GM19455 (cell line): ENCODE measurements around the gene RHBDF2.
A peak's percentile ranks its signal among the peaks of the same experiment; 100 is the strongest.

Experiments
- ATAC-seq: cut with Tn5 transposase; IDR thresholded peaks from one replicate; pipeline ENCODE4 v1.9.1; 2021; ENCODE audit not compliant: unreplicated experiment

RHBDF2 gene

DNA sequence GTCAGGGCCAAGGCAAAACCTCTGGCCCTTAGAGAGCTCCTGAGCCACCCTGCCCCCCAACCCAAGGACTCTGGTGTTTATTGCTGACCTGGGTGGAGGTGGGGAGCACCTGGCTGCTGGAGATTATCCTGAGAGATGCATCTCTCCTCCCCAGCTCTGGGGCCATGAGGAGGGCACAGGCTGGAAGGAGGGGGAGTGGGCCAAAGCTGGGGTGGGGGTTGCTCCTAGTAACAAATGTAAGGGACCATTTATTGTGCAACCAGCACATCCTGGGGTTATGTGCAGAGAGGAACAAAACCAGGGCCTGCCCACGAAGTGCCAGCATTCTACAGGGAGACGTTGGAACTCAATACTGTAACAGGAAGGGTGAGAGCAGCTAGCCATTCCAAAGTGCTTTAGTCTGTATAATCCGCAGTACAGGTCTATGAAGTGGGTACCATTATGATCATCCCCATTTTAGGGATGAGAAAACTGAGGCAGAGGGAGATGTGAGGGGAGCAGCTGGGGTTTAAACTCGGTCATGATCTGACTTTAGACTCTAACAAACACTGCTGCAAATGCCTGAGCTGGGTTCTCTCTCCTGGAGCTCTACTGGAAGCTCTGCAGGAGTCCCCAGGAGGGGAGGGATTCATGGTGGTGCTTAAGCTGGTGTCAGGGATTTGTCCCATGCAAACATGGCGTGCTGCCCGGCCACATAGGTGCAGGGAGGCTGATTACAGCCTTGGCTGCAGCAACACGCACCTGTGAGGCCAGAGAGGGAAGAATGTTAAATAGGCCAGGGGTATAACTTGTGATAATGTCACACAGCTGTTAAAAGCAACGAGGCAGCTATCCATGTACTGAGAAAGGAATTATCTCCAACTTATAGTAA, 1.4 kb upstream of the RHBDF2 start:
- no peak for ATAC-seq

DNA sequence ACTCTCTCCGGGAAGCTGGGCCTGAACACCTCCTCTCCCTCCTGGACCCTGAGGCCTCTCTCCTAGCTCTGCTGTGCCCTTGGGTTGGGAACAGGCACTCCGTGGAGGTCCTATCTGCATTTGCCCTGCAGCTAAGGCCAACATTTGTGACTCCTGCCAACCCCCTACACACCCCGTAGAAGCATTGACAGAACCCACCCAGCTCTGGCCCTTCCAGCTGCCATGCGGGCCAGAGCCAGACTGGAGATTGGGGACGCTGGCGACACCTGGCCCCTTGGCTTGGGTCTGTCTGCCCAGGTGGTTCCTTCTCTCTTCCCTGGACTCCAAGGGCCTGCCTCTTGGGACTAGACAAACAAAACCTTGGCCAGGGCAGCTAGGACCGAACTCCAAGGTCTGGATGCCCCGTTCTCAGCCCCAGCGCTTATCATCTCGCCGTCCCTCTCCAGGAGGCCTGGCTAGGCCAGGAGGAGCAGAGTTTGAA, 644 bp upstream of the RHBDF2 start:
- ATAC-seq = no peak

DNA sequence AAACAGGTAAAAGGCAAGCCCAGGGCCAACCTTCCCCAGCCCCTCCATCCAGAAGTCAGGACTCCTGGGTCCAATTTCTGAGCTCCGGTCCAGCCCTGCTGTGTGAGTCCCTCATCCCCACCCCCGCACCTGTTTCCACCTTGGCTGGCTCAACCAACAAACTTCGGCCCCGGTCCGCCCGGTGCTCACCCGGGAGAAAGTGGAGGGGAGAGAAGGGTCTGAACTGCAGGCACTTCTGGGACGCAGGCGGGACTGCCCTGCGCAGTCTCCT, 541 bp downstream of the RHBDF2 start:
- ATAC-seq = no peak

DNA sequence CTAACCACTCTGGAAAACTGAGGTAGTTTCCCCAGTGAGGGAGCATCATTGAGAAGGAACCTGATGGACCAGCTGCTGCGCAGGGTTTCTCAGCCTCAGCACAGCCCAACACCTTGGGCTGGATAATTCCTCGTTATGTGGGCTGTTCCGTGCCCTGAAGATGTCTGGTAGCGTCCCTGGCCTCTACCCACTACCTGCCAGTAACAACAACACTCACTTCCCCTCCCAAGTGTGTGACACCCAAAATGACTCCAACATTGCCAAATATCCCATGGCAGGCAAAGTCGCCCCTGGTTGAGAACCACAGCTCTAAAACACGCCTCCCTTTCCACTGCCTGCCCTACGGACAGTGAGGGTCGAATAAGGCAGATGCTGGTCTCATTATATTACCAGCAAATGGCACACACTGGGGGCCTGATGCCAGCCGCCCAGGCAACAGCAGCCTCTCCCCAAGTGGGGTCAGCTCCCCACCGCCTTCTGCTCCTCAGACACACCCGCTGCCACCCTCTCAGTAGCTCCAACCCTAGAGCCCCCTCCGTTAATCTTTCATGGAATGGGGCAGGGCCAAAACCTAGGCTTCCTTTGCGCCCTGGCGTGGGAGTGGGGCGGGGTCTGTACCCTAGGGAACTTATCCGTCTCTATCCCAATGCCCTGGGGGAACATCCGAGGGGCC, 1.0 kb downstream of the RHBDF2 start:
- no peak for ATAC-seq

DNA sequence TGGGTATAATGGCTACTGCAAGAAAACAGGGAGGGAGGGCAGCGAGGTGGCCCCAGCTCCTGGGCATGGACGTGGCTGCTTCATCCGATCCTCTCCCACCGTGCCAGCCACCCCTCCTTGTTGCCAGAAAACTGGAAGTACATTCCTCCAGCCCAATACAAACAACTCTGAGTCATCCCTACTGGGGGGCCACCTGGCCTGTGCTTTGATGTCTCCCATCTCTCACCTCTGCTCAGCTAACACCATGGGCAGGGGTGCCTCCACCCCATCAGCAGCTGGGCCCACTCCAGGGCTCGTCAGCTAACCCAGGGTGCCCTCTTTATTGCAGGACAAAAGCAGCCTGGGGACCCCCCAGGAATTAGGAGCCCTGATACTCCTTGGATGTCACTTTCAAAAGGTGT, 2.0 kb downstream of the RHBDF2 start:
- ATAC-seq = no peak

DNA sequence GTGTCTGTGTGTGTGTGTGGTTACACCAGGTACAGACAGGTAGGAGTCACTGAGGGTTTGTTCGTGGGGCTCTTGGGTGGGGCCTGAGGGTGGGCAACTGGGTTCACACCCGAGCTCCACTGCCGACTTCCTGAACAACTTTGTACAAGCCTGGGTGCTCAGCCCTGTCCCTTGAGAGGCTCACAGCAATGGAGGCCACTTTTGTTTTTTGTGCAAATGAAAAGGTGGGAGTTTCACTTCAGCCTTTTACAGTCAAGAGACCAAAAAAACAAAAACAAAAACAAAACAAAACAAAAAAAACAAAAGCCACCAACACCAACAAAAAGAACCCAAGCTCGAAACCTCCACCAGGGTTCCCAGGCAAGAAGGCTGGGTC, 2.4 kb downstream of the RHBDF2 start:
- no peak for ATAC-seq

DNA sequence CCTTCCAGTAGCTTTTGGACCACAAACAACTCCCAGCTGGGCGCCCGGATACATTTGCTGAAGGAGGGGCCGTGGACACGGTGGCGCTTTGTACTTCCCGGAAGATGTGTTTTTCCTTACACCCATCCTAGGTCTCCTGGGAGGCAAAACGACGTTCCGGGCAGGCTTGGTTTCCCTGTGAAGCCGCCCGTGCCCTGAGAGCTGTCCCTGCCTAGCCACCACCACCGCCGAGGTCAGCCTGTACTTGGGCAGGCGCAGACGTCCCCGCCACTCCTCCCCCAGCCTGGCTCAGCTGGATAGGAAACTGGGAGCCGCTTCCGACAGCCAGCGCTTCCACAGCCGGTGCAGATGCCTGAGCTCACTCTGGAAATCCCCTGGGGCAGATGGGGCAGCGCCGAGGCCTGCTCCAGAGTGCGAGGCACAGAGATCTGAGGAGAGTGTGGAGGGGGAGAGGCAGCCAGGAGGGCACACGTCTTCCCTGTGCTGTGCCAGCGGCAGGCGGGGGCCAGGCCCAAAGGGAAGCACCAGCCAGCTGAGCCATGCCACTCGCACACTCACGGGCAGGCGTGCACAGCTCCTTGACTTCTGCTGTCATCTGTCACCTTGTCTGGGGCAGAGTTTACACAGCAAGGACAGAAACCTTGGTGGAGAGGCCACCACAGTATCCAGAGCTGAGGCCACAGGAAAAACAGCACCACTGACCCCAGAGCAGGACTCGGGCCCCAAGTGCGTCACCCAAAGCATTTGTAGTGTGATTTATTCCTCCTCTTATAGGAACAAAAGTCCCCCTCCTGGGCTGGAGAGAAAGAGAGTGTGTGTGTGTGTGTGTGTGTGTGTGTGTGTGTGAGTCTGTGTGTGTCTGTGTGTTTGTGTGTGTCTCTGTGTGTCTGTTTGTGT, 3.0 kb downstream of the RHBDF2 start:
- ATAC-seq = no peak

DNA sequence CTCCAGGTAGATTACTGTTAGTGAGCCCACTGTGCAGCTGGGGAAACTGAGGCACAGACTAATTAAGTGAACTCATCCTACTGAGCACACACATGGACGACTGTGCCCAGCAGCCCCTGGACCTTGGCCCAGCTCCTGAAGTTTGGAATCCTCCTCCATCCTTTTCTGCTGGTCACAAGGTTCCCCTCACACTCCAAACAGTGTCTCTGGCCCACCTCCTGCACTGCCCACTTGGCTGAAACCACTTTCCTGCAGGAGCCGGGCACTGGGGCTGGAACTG, 3.6 kb downstream of the RHBDF2 start:
- no peak for ATAC-seq

DNA sequence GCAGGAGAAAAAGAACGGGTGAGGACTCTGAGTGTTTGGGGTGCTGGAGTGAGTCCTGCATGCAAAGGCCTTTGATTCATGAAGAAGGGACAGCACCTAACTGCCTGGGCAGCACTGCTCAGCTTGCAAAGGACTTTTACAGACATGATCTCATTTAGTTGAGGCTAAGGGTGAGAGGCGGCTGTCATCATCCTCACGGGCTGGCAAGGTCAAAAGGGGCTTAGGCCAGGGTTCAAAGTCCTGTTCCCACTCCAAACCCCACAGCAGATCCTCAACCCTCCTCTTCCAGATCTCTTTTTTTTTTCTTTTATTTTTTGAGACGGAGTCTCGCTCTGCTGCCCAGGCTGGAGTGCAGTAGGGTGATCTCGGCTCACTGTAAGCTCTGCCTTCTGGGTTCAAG, 4.8 kb downstream of the RHBDF2 start:
- no peak for ATAC-seq

DNA sequence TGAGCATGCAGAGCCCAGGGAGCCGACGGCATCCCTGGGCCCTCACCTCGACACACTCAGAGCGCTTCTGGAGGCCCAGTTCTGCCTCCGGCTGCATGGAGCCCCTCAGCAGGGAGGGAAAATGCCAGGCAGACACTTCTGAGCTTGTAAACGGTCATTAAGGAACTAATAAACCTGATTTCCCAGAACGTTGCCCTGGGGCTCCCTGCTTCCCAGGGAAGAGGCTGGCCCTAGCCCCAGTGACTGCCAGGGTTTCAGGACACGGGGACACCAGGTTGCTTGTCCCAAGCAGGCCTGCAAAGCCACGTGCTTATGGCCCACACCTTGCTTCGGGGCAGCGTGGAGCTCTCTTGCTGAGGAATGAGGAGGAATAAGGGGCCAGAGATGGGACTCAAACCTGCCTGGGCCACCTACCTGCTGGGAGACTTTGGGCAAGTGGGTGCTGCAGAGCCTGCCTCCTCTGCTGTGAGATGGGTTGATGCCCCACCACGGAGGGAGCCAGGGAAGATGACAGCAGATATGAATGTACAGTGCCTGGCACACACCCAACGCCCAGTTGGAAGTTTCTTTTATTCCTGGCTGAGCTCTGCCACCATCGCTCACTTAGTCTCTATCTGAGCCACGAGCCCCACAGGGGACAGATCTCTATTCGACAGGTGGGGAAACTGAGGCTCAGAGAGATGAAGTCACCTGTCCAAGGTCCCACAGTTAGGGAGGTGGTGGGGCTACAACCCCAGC, 5.4 kb downstream of the RHBDF2 start:
- no peak for ATAC-seq

DNA sequence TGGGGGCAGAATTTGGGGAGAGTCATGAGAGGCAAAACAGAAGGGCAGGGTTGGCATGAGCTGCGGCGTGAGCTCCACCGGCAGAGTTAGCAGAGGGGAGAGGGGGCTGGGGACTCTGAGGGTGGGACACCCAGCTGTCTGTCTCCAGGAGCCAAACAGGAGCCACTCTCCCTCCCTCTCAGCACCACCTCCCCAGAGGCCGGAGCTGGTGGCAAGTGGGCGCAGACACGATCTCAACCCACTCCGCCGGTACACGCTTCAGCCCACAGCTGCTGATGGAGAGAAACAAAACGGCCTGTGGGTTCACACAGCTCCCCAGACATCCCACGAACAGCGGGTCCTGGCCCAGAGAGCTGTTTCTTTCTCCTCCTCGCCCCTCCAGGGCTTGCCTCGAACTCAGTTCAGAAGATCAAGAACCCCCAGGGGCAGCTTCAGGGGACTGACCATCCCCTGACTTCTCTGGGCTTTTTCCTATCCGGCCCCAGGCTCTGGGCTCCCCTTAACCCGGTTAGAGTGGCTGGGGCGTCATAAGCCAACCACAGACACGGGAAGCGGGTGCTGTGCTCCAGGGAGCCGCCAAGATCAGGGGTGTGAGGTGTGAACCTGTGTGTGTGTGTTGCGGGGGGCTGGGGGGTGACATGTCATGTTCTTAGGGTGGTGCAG, 7.6 kb downstream of the RHBDF2 start:
- ATAC-seq = peak; percentile 5

DNA sequence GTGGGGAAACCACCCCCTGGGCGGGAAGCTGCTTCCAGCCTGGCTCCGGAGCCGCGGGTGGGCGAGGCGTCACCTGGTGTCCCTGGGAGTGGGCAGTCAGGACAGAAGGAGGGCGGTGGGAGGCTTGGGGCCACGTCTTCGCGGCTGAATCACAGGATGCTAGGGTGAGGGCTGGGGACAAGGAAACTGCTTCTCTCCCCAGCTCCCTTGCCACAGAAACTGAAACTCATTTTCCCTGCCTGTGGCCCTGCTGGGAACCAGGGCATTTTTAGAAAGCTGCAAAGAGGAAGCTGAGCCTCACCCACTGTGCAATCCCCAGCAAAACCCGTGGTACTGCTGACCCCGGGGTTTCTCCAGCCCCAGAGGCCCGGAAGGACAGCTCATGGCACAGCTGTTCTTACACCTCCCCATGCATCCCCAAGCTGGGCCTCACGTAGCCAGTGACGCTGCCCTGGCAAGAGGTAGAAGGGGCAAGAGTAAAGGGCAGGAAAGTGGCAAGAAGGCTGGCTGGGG, 8.2 kb downstream of the RHBDF2 start:
- peak; percentile 46 for ATAC-seq

DNA sequence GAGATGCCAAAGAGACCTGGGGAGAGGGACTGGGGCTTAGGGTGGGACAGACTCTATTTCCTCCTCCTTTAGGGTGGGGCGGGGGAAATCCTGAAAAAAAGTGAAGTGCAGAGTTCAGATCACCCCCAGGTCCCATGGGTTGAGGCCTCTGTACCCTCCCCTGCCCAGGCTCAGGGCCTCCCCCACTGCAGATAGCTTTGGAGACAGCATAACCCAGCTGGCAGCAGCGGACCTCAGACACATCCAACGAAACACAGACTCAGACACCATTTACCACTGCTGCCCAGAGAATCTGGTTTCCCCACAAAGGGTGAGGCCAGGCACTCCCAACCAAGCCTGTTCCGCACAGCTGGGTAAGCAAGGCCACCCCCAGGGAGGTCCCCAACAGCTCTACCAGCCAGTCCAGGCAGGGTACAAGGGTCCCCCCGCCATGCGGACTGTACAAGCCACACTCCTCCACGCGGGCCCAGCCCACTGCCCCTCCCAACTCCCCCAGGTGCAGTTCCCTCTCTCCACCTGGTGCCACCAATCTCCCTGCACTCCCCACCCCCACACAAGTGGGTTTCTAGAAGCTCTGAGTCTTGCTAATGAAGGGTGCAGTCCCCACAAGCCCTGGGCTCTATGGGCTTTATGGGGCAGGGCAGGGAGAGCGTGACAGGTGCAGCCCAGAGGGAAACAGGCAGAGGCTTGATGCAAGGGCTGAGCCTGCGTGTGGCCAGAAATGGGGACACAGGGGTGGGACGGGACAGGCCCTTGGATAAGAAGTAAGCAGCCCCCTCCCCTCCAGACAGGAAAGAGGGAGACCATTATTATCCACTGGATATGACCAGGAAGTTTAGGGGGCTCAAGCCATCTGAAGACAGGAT, 8.9 kb downstream of the RHBDF2 start:
- ATAC-seq = peak; percentile 45

DNA sequence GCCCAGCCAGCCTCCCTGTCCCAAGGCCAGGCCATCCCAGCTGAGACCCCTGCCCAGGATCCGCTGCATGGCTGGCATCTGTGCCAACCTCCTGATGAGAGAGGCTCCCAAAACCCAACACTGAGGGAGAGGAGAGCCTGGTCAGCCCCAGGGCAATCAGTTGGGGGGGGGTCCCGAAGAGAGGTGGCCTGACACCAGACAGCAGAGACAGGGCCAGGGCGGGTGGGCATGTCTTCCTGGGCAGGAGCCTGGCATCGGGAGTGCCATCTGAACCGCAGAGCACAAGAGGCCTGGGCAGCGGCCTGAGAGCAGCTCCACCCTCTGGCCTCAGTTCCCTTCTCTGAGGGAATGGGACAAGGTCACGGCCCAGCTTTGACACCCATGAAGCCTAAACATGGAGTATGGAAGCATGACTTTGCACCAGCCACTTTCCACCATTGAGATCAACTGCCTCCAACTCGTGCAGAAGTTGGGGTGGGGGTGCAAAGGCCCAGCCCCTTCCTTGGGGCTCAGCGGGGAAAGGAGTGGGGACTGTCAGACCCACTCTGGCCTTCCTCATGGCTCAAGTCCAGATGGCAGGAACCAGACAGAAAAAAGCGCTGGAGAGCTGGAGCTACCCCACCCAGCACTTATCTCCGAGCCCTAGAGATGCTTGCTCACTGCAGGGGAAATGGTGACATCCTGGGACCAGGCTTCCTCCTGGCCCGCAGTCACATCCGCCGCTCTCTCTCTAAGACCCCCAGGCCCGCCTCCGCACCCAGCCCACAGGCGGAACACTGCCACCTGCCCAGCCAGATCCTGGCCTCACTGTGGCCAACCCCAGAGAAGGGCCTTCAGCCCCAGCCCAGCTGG, 9.7 kb downstream of the RHBDF2 start:
- ATAC-seq = no peak

DNA sequence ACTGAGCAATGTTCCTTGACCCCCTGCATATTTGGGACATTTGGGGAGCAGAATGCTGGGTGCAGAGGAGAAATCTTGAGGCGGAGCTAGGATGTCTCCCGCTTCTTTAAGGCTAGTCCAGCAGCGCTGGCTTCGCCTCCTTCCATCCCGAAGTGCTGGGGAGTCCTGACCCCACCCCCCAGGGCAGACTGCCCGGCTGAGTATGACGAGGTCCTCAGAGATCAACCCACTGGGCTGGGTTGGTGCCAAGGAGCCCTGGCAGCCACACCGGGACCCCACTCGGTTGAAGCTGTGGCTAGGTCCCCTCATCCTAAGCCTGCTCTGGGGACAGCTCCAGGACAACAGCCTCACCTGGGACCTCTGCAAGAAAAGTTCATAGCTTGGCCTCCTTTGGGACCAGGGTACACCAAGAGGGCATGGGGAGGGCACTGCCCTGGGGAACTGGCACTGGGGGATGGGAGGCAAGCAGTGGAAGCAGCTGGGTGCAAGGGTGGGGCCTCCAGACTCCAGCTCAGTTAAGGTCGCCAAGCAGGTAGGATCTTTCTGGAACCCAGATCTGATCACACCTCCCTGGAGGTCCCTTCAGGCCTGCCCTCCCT, 11.0 kb downstream of the RHBDF2 start:
- ATAC-seq = no peak

DNA sequence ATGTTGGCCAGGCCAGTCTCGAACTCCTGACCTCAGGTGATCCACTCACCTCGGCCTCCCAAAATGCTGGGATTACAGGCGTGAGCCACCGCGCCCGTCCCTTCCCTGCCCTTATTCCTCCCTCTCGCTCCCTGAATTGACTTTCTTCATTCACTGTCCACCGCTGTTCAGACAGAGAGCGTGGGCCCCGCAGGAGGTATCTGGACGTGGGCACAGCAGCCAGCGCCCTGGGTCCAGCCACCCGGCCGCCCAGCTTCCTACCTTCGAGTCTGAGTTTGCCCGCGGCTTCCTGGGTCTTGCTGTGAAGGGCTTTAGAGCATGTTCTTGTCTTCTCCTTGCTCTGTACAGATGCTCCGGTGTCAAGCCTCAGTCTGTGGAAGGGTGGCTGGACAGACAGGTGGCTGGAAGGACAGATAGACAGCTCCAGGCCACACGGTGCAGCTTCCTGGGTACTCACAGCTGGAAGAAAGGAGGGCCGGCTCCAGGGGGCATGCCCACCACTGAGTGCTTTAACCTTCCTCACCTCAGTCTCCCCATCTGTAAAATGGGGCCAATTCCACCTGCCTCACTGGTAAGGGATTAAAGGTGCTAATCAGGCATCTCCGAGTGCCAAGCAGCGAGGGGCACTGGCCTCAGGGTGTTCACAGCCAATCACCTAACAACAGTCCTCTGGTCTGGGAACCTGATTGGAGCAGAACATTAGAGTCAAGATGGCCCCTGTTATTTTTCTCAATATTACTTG, 13.6 kb downstream of the RHBDF2 start:
- no peak for ATAC-seq

DNA sequence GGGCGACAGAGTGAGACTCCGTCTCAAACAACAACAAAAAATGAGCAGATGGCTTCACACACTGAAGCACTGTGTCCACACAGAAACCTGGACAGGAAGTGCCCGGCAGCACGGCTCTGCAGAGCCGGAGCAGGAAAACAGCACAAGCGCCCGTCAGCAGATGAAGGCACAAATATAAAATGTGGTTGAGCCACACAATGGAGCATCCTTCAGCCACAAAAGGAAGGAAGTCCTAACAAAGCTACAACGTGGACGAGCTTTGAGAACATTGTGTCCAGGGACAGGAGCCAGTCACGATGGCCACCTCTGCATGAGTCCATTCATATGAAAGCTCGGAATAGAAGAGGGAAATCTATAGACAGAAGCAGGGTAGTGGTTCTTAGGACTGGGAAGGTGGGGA, 15.7 kb downstream of the RHBDF2 start:
- ATAC-seq = no peak
